NCI-H1105 treated with DMSO at 0.1 percent for 48 hours (cell line): ENCODE measurements around the gene TMEFF1.
A peak's percentile ranks its signal among the peaks of the same experiment; 100 is the strongest.
"Not testable (repeated sequence)": the region's sequence is repeated elsewhere in the genome, so short reads cannot be mapped to it uniquely, and the experiment has no call there.

Source experiments
- DNase-seq: peaks from one replicate; lab custom pipeline; 2025; lab: John Stamatoyannopoulos, UW

Gene TMEFF1

DNA sequence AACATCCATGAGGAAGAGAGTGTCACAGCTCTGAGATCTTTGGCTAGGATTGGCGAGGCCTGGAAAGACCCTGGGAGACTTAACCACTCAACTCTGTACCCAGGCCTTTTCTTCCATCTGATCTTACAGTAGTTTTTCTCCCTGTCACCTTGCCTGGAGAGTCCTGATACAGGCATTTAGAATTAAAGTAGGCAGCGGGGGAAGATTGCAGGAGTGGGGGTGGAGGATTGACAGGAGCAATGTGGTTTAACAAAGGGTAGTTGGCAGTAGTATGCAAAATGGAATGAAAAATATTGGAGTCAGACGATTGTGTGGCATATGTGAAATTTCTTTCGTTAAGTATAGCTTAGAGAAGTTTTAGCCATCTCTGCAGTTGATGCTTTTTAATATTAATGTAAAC is 16.9 kb downstream of the TMEFF1 start:
- DNase-seq = no peak

DNA sequence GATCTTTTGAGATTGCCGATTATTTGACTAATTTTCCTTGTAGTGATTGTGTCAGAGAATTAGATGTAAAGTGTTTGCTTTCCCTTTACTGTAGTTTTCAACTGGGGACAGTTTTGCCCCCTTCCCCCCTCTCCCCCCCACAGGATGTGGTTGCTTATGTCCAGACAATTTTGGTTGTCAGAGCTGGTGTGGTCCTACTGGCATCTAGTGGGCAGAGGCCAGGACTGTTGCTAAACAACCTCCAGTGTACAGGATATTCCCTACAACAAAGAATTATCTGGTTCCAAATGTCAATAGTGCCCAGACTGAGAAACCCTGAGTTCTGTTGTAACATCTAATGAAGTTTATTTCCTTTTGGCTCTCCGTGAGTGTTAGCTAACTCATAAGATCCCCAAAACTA is 20.0 kb downstream of the TMEFF1 start:
- no peak for DNase-seq

DNA sequence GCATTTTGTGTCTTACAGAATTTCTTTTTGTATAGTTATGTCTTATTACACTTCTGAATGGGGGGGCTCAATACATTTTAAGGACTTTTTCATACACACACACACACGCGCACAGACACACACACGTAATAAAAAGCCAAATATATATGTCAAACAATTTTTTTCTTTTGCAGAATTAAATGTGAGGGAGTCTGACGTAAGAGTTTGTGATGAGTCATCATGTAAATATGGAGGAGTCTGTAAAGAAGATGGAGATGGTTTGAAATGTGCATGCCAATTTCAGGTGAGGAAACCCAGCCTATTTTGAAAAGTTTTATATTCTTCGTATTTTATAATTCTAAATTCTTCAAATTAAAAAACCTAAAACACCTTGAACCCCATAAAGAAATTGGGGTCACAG is 25.6 kb downstream of the TMEFF1 start:
- DNase-seq = no peak

DNA sequence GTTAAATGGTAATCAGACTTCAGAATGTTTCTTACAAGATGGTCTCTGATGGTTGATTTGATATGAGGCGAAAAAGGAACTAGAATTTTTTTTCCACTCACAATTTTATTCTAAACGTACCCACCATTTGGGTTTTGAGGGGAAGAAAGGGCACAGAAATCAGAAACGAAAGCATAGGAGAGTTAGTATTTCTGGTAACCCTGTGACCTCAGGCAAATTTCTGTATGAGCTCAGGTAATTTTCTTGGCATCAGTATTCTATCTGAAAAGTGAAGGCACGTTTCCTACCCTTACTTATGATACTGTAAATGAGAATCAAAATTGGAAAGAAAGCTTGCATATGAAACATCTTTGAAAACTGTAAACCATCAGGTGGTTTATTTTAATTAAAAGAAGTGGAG is 26.5 kb downstream of the TMEFF1 start:
- DNase-seq = no peak

DNA sequence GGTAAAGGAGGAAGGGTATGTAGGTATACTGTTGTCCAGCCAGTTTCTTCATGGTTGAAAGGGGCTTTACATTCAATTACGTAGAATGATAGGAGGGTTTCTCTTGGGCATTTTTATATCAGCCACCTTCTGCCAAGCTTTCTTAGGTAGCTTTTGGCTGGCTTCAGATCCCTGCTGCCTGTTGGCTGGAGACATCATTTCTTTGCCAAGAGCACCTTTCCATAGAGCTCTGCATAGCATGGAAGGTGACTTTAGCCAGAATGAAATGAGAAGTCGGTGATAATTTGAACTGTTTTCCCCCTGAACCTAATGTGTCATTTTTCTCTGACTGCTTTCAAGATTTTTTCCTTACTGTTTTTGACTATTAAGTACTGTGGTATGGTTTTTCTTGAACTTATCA is 26.9 kb downstream of the TMEFF1 start:
- DNase-seq = no peak

DNA sequence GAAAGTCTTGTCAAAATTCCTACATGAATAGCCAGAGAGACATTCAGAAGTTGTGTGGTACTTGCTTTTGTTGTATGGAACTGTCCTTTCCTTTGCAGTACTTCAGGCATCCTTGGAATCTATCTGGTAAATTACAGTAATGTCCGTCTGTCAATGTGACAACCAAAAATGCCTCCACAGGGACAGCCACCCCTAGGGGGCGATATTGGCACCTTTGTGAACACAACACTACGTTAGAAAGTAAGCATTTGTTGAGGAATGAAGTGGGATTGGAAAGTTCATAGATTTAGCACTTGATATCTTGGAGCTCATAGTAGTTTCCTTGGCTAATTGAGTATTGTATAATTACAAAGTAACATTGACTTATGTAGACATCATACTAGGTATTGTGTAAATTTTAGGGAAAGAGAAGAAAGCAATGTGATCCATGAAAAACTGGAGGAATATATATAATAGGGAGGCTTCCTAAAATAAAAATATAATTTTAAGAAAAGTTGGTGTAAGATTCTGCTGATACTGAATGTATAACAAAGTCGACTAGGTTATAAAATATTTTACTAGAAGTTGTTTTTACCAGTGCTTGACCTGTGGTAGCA is 32.7 kb downstream of the TMEFF1 start:
- no peak for DNase-seq

DNA sequence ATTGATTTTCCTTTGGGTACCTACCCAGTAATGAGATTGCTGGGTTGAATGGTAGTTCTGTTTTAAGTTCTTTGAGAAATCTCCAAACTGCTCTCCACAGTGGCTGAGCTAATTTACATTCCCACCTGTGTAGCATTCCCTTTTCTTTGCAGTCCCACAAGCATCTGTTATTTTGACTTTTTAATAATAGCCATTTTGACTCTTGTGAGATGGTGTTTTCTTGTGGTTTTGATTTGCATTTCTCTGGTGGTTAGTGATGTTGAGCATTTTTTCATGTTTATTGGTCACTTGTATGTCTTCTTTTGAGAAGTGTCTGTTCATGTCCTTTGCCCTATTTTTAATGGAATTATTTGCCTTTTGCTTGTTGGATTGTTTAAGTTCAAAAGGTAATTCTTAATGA is 34.4 kb downstream of the TMEFF1 start:
- not testable (repeated sequence) for DNase-seq

DNA sequence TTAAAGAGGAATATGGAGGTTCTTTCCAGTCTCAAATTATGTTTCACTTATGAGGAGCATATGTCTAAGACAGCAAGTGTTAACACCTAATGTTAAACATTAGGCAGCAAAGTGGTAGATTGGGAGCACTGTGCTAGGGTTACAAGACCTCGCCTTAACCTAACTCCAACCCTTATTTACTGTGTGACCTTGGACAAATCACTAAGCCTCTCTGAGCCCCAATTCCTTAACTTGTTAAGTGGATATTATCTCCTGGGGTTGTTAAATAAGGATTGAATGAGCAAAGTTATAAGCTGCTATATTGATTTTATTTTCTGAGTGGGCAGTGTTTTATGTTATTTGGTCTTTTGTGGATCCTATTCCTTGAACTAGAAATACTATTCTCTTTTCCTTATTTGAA is 38.3 kb downstream of the TMEFF1 start:
- no peak for DNase-seq

- no peak for DNase-seq
These were observed 42.9 kb downstream of the TMEFF1 start for GRCh38 chr9:100515578-100516494.

GRCh38 chr9:100521282-100521681 is 48.3 kb downstream of the TMEFF1 start:
- DNase-seq = no peak

- DNase-seq = no peak
These were observed 52.6 kb downstream of the TMEFF1 start for GRCh38 chr9:100525563-100525962.

DNA sequence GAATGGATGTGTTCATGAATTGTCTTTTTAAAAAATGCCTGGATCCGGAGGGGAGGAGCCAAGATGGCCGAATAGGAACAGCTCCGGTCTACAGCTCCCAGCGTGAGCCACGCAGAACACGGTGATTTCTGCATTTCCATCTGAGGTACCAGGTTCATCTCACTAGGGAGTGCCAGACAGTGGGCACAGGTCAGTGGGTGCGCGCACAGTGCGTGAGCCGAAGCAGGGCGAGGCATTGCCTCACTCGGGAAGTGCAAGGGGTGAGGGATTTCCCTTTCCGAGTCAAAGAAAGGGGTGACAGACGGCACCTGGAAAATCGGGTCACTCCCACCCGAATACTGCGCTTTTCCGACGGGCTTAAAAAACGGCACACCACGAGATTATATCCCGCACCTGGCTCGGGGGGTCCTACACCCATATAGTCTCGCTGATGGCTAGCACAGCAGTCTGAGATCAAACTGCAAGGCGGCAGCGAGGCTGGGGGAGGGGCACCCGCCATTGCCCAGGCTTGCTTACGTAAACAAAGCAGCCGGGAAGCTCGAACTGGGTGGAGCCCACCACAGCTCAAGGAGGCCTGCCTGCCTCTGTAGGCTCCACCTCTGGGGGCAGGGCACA is 54.3 kb downstream of the TMEFF1 start:
- not testable (repeated sequence) for DNase-seq

GRCh38 chr9:100534401-100534800 is 61.5 kb downstream of the TMEFF1 start:
- DNase-seq = no peak

GRCh38 chr9:100540327-100540726 is 67.4 kb downstream of the TMEFF1 start:
- DNase-seq = no peak

DNA sequence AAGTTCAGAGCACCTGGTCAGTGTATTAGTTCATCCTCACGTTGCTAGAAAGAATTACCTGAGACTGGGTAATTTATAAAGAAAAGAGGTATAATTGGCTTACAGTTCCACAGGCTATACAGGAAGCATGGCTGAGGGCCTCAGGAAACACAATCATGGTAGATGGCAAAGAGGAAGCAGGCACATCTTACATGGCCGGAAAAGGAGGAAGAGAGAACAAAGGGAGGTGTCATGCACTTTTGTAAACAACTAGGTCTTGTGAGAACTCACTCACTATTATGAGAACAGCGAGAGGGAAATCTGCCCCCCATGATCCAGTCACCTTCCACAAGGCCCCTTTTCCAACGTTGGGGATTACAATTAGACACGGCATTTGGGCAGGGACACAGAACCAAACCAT is 76.1 kb downstream of the TMEFF1 start:
- DNase-seq = no peak

GRCh38 chr9:100554935-100555401 is 82.0 kb downstream of the TMEFF1 start:
- DNase-seq = peak; percentile 4

GRCh38 chr9:100555471-100555870 is 82.5 kb downstream of the TMEFF1 start:
- DNase-seq = no peak

DNA sequence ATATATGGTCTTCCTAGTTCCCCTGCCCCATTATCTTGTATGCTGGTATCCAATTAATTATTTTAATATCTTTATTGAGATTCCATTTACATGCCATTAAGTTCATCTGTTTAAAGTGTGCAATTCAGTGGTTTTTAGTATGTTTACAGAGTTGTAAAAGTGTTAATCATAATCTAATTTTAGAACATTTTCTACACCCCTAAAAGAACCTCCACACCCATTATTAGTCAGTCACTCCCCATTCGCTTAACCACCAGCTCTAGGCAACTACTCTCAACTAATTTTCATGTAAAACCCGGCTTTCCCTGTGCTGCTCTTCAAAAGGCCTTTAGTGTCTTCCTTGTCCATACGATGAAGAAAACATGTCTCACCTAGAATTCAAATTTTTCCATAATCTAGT is 84.1 kb downstream of the TMEFF1 start:
- no peak for DNase-seq

DNA sequence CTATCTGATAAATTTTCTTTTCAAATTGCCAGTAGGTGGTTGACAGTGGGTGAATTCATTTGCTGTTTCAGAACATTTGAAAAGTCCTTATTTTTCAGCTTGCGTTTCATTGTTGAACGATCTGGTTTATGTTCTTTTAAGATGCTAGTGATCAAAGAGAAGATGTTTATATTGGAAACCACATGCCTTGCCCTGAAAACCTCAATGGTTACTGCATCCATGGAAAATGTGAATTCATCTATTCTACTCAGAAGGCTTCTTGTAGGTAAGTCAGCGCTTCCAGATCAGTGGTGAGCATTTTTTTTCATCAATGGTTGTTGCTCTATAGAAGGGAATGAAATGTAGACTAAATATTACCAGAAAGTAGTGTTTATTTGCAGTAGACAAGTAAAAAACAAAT is 88.3 kb downstream of the TMEFF1 start:
- DNase-seq = no peak

DNA sequence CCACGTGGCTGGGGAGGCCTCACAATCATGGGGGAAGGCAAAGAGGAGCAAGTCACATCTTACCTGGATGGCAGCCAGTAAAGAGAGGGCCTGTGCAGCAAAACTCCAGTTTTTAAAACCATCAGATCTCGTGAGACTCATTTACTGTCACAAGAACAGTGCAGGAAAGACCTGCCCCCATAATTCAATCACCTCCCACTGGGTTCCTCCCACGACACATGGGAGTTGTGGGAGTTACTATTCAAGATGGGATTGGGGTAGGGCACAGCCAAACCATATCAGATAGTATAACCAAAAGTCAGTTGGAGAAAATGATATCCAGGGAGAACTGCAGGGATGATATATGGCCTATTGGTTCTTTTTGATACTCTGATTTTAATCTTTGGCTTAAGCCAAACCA is 94.9 kb downstream of the TMEFF1 start:
- no peak for DNase-seq

DNA sequence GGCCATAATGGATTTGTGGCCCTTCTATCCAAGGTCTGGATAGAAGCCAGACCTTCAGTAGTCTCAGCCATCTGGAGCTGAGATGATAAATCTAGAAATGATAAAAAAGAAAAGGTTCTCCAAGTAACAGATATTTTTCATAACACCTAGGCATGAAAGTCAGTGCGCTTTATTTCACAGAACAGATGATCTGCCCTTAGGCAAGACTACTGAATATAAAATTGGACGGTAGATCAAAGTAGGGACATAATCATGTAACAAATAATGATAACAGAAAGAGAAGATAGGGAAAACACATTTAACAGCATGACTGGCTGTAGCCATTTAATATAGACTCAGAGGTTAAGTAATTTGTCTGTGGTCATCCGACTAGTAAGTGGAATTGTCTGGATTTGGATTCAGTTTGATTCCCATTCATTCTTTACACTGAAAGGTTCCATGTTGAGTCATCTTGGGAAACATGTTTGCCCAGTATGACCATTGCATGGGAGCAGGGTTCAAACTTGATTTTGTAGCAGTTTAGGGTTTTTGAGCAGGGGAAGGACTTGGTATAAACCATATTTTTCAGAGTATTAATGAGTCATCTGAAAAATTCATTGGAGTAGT is 100.8 kb downstream of the TMEFF1 start:
- no peak for DNase-seq

GRCh38 chr9:100575006-100575405 is 102.1 kb downstream of the TMEFF1 start:
- no peak for DNase-seq
